PC-9 (cell line): ENCODE measurements around the gene DOCK4. TPM values are rescaled to one million over a fixed set of nuclear protein-coding genes. Genes with fewer than 3 reads are reported as not detected.

Source experiments
- BruUV-seq: library from RNA; stranded (reverse); fragments of 400-500 nt; replicated peaks from 2 replicates; lab custom pipeline; 2021; lab: Mats Ljungman, UMichigan
- CTCF ChIA-PET: fragments of 300-600 bp; sonication (Branson Sonifier 250); formaldehyde crosslinking; loops from one replicate; lab custom pipeline; 2022; ENCODE audit warnings: antibody characterized with exemption; lab: Charles Lee
- POLR2A ChIA-PET: fragments of 300-600 bp; sonication (Branson Sonifier 250); formaldehyde crosslinking; loops from one replicate; lab custom pipeline; 2022; ENCODE audit warnings: antibody characterized with exemption; ENCODE audit not compliant: unreplicated experiment; lab: Charles Lee
- DNase-seq, 2 experiments: peaks; one replicate each; pipeline versions ENCODE4 v3.0.0 to v3.0.0-alpha.2; 2015 to 2022; ENCODE audit warnings: mixed read lengths in 1 of 2
- H2AFZ ChIP-seq: fragments of 200-600 bp; sonication (generic); 2 replicates; pipeline ENCODE4 v1.8.1; 2017; ENCODE audit warnings: antibody characterized with exemption
- H3F3A ChIP-seq: fragments of 200-600 bp; sonication (generic); 2 replicates; pipeline ENCODE4 v1.8.1; 2017; ENCODE audit warnings: antibody characterized with exemption, mild to moderate bottlenecking, low read depth; ENCODE audit not compliant: insufficient read depth
- H3K27ac ChIP-seq: fragments of 200-600 bp; sonication (generic); 2 replicates; pipeline ENCODE4 v1.6.1; 2016; ENCODE audit warnings: mixed run types
- H3K27me3 ChIP-seq: fragments of 200-600 bp; sonication (generic); 2 replicates; pipeline ENCODE4 v1.6.1; 2016; ENCODE audit warnings: low read depth, mixed run types; ENCODE audit not compliant: insufficient read depth
- H3K36me3 ChIP-seq: fragments of 200-600 bp; sonication (generic); 2 replicates; pipeline ENCODE4 v1.6.1; 2016; ENCODE audit warnings: low read depth, mixed run types
- H3K4me1 ChIP-seq: fragments of 200-600 bp; sonication (generic); replicated peaks from 2 replicates; pipeline ENCODE4 v1.6.1; 2016; ENCODE audit warnings: mixed run types; ENCODE audit not compliant: insufficient read depth
- H3K4me2 ChIP-seq: fragments of 200-600 bp; sonication (generic); 2 replicates; pipeline ENCODE4 v1.6.1; 2017; ENCODE audit warnings: mixed run types
- H3K4me3 ChIP-seq: fragments of 200-600 bp; sonication (generic); 2 replicates; pipeline ENCODE4 v1.6.1; 2016; ENCODE audit warnings: mixed run types
- H3K79me2 ChIP-seq: fragments of 200-600 bp; sonication (generic); 2 replicates; pipeline ENCODE4 v1.6.1; 2017; ENCODE audit warnings: low read depth, mixed run types
- H3K9me2 ChIP-seq: fragments of 200-600 bp; sonication (generic); 2 replicates; pipeline ENCODE4 v1.8.1; 2017; ENCODE audit warnings: mild to moderate bottlenecking; ENCODE audit not compliant: insufficient read depth
- H3K9me3 ChIP-seq: fragments of 200-600 bp; sonication (generic); 2 replicates; pipeline ENCODE4 v1.8.1; 2016; ENCODE audit warnings: low read depth; ENCODE audit not compliant: insufficient read depth
- H4K20me1 ChIP-seq: fragments of 200-600 bp; sonication (generic); 2 replicates; pipeline ENCODE4 v1.8.1; 2017; ENCODE audit not compliant: insufficient read depth
- EZH2 ChIP-seq: fragments of 200-600 bp; sonication (generic); IDR thresholded peaks from 2 replicates; pipeline ENCODE4 v1.8.0; 2017; ENCODE audit warnings: antibody characterized with exemption, low read depth
- intact Hi-C: fragments of 100-400 bp; cut with micrococcal nuclease; formaldehyde crosslinking; loops from one replicate; pipeline ENCODE4 v1.10.0; 2022; ENCODE audit not compliant: unreplicated experiment
- total RNA-seq: library from RNA; stranded (reverse); gene quantifications from 2 replicates; pipeline ENCODE4 v1.2.3, GENCODE V29; 2021
- TF ChIP-seq, protein P1 (sequence below): fragments of 200-600 bp; sonication (generic); conservative IDR thresholded peaks from 2 replicates; pipeline ENCODE4 v1.6.1; 2017; ENCODE audit warnings: mixed run types, antibody characterized with exemption, mild to moderate bottlenecking, moderate library complexity

DOCK4 gene
- total RNA-seq, 1 experiment from 2014 or later, result 0.98 TPM

DNA sequence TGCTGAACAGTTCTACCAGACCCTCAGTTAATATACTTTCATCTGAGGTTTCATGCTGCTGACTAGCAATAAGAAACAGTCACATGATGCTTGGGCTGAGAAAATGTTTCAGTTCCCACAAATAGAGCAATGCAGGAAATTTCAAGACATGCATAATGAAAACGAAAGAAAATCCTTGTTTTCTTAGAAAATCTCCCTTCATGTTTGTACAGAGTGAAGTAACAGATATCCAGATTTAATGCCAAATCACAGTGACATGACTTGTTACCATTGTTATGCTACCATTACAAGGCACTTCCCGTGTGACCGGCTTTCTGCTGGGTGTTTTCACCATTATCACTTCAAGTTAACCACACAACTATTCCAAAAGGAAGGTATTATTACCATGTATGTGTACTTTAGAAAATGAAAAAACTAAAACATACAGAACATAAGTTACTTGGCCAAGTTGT, 121.7 kb downstream of the DOCK4 start:
- DNase-seq, result no peak
- Histone ChIP-seq H3K4me2 (no peak overlapping the region), H4K20me1 (no peaks in the 10 kb centered on the region), H3K27me3 (no peaks in the 10 kb centered on the region), H3K36me3 (no peaks in the 10 kb centered on the region), H3K9me2 (no peaks in the 10 kb centered on the region), H3K79me2 (no peaks in the 10 kb centered on the region), H3K4me1 (no peaks in the 10 kb centered on the region), H3F3A (no peaks in the 10 kb centered on the region), H3K27ac (no peak overlapping the region), H2AFZ (no peak overlapping the region), H3K9me3 (no peaks in the 10 kb centered on the region), H3K4me3 (no peak overlapping the region)
- BruUV-seq, result no TSS peak
- POLR2A ChIA-PET, result no interaction called here
- intact Hi-C loops, result loop anchor here (5.0 kb wide), 2 partner anchors 108 to 123 kb away; partner anchors contain the start of genes DOCK4 and ZNF277
- CTCF ChIA-PET, result no interaction called here
- no peak for TF ChIP-seq EZH2
- TF ChIP-seq, protein P1, sequence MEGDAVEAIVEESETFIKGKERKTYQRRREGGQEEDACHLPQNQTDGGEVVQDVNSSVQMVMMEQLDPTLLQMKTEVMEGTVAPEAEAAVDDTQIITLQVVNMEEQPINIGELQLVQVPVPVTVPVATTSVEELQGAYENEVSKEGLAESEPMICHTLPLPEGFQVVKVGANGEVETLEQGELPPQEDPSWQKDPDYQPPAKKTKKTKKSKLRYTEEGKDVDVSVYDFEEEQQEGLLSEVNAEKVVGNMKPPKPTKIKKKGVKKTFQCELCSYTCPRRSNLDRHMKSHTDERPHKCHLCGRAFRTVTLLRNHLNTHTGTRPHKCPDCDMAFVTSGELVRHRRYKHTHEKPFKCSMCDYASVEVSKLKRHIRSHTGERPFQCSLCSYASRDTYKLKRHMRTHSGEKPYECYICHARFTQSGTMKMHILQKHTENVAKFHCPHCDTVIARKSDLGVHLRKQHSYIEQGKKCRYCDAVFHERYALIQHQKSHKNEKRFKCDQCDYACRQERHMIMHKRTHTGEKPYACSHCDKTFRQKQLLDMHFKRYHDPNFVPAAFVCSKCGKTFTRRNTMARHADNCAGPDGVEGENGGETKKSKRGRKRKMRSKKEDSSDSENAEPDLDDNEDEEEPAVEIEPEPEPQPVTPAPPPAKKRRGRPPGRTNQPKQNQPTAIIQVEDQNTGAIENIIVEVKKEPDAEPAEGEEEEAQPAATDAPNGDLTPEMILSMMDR, result no peak

DNA sequence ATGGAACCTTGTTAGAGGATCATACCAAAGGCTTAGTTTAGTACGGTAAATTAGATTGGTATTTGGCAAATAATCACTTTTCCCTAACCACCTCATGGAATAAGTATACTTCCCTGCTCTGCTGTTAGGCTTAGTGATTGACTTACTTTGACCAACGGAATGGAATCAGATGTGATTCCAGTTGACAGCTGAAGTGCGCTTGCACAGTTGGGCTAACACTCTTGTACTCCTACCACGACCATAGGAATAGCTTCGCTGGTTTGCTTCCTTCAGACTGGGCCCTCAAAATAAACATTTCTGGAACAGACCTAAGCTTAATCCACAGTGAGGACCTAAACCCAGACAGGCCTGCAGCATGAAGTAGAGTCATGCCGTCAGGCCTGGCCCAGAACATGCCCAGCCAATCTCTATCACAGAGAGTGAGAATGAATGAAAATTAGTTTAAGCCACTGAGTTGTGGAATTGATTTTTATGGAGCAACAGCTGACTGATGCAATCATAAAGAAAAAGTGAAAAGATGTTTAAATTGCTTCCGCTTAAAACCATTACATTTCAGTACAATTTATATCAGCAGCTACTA, 122.3 kb downstream of the DOCK4 start:
- Histone ChIP-seq H3K4me3 (no peak overlapping the region), H3K27me3 (no peaks in the 10 kb centered on the region), H3K79me2 (no peaks in the 10 kb centered on the region), H3K4me1 (no peaks in the 10 kb centered on the region), H2AFZ (no peak overlapping the region), H3K9me3 (no peaks in the 10 kb centered on the region), H3K27ac (no peak overlapping the region), H3K9me2 (no peaks in the 10 kb centered on the region), H4K20me1 (no peaks in the 10 kb centered on the region), H3F3A (no peaks in the 10 kb centered on the region), H3K4me2 (no peak overlapping the region), H3K36me3 (no peaks in the 10 kb centered on the region)
- TF ChIP-seq EZH2, result no peak
- TF ChIP-seq, protein P1, result no peak
- no TSS peak for BruUV-seq
- no peak for DNase-seq
- POLR2A ChIA-PET, result no interaction called here
- CTCF ChIA-PET, result no interaction called here
- intact Hi-C loops, result loop anchor here (5.0 kb wide), 2 partner anchors 108 to 123 kb away; partner anchors contain the start of genes DOCK4 and ZNF277

DNA sequence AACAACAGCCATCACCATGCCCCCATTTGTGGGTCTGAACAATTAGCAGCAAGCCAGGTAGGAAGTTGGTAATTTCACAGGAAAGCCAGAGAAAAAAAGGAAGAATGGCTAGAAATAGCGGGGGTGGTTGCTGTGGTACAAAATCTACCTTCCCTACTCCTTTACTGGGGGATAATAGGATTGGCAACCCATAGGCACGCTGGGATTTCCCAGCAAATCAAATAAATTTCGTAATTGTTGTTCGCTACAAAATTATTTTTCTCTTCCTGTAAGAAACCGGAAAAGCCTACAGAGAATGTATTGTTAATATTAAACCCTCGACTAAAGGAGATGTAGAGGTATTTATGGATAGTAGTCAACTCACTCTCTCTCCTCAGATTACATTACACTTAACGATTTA, 123.9 kb downstream of the DOCK4 start:
- Histone ChIP-seq H3K27ac (no peak overlapping the region), H3K4me2 (no peak overlapping the region), H4K20me1 (no peaks in the 10 kb centered on the region), H3K36me3 (no peaks in the 10 kb centered on the region), H3K79me2 (no peaks in the 10 kb centered on the region), H3K9me3 (no peaks in the 10 kb centered on the region), H3F3A (no peaks in the 10 kb centered on the region), H3K27me3 (no peaks in the 10 kb centered on the region), H3K4me1 (no peaks in the 10 kb centered on the region), H2AFZ (no peak overlapping the region), H3K9me2 (no peaks in the 10 kb centered on the region), H3K4me3 (no peak overlapping the region)
- ChIA-PET POLR2A (no interaction called here), CTCF (no interaction called here)
- TF ChIP-seq, protein P1, result no peak
- TF ChIP-seq EZH2, result no peak
- DNase-seq, result no peak
- intact Hi-C loops, result loop anchor here (5.0 kb wide), 2 partner anchors 110 to 125 kb away; partner anchors contain the start of genes DOCK4 and ZNF277
- BruUV-seq, result no TSS peak
